Thoracic aorta (tissue), 2 donors: ENCODE results near the gene ZMYND8. TPM values are rescaled to one million over a fixed set of nuclear protein-coding genes. Genes with fewer than 3 reads are reported as not detected.

Source experiments
- ATAC-seq: fragments of 150-250 bp; one replicate; pipeline ENCODE4 v1.8.0; 2017; ENCODE audit warnings: low read depth; ENCODE audit not compliant: insufficient number of reproducible peaks, low FRiP score
- DNase-seq: peaks from one replicate; pipeline ENCODE4 v3.0.0-alpha.2; 2020; ENCODE audit warnings: low spot score
- H3K27ac ChIP-seq, 2 donors: fragments of 200-600 bp; sonication (generic); 1 replicate in 1 of 2; 2 replicates in 1 of 2; pipeline ENCODE4 v1.5.1; 2016; ENCODE audit warnings: mild to moderate bottlenecking in 2 of 2, moderate library complexity in 2 of 2
- H3K27me3 ChIP-seq: fragments of 200-600 bp; sonication (generic); replicated peaks from 2 replicates; pipeline ENCODE4 v1.6.0; 2016; ENCODE audit warnings: mild to moderate bottlenecking; ENCODE audit not compliant: insufficient read depth
- H3K36me3 ChIP-seq: fragments of 200-600 bp; sonication (generic); one replicate; pipeline ENCODE4 v1.5.1; 2016
- H3K4me1 ChIP-seq, 2 donors: fragments of 200-600 bp; sonication (generic); 1 replicate in 1 of 2; 2 replicates in 1 of 2; pipeline versions ENCODE4 v1.5.1 to v1.6.0; 2016; ENCODE audit warnings: low read depth in 2 of 2, mild to moderate bottlenecking in 1 of 2; ENCODE audit not compliant: control insufficient read depth in 1 of 2
- H3K4me3 ChIP-seq: fragments of 200-600 bp; sonication (generic); 2 replicates; pipeline ENCODE4 v1.5.1; 2016; ENCODE audit warnings: mild to moderate bottlenecking
- H3K9me3 ChIP-seq: fragments of 200-600 bp; sonication (generic); 2 replicates; pipeline ENCODE4 v1.5.1; 2016
- CTCF ChIP-seq: fragments of 200-600 bp; sonication (generic); IDR thresholded peaks from one replicate; pipeline ENCODE4 v1.5.1; 2019; ENCODE audit warnings: antibody characterized with exemption
- total RNA-seq, 2 donors: library from RNA; depleted of rRNA; stranded (reverse); fragments of >200 nt; gene quantifications; one replicate each; pipeline versions ENCODE4 v1.1.0 to v1.2.3, GENCODE V29; 2016

ZMYND8 gene
- total RNA-seq, 2 donors from 2014 or later: 17.9 to 27.2 TPM

- no peak for ATAC-seq
Measured at GRCh38 chr20:47287609-47288144, 68.8 kb downstream of the ZMYND8 start.

DNA sequence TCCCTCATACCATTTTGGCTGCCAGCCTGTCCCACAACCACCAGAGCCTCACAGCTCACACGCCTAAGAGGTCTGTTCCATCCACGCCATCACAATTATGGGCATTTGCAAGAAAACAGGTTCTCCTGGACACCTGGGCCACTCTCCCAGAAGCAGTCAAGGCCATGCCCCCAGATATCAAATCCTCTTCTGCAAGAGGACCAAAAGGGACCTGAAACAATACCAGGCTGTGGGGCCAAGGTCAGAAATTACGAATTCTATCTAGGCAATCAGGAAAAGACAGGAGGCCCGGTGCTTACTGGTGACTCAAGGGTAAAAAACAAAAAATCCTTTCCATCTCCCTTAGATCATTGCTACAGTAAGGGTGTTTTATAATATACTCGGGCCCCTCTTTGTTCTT lies 69.8 kb downstream of the ZMYND8 start:
- no peak for ATAC-seq
- Histone ChIP-seq H3K27me3 (no peaks in the 10 kb centered on the region), H3K36me3 (peaks cover 17% of the 10 kb centered on the region), H3K27ac (no peak overlapping the region), H3K4me3 (no peak overlapping the region), H3K4me1 (no peaks in the 10 kb centered on the region), H3K9me3 (no peaks in the 10 kb centered on the region)
- no peak for TF ChIP-seq CTCF
- DNase-seq: no peak

More at GRCh38 chr20:47287609-47288144, 68.8 kb downstream of the ZMYND8 start:
- DNase-seq: no peak
- Histone ChIP-seq H3K9me3 (no peaks in the 10 kb centered on the region), H3K4me1 (no peaks in the 10 kb centered on the region), H3K36me3 (peaks cover 11% of the 10 kb centered on the region), H3K27me3 (no peaks in the 10 kb centered on the region), H3K27ac (no peak overlapping the region), H3K4me3 (no peak overlapping the region)
- no peak for TF ChIP-seq CTCF

- H3K4me1 ChIP-seq: no peaks in the 10 kb centered on the region
- H3K36me3 ChIP-seq: peaks cover 9% of the 10 kb centered on the region
- H3K27me3 ChIP-seq: no peaks in the 10 kb centered on the region
- H3K27ac ChIP-seq: no peak overlapping the region
- no peaks in the 10 kb centered on the region for H3K9me3 ChIP-seq
- no peak for DNase-seq
- no peak overlapping the region for H3K4me3 ChIP-seq
- no peak for ATAC-seq
- TF ChIP-seq CTCF: no peak
Measured at GRCh38 chr20:47285189-47285588, 71.3 kb downstream of the ZMYND8 start.

DNA sequence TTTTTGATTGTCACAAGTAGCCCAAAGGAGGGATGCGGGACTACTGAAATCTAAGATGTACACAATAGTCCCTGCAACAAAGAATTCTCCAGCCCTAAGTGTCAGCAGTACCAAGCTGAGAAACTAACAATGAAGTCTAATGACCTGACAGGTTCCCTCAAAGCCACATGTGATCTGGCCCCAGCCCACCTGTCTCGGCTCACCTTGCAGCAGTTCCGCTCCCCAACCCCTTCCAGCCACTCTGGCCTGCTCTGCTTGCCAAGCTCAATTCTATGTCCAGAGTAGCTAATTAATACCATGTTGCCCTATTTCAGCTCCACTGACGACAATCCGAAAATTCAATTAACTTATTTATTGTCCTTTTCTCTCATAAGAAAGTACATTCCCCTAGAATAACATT lies 72.1 kb downstream of the ZMYND8 start:
- no peak for ATAC-seq
- no peaks in the 10 kb centered on the region for H3K4me1 ChIP-seq
- H3K36me3 ChIP-seq: peaks cover 9% of the 10 kb centered on the region
- no peaks in the 10 kb centered on the region for H3K9me3 ChIP-seq
- H3K4me3 ChIP-seq: no peak overlapping the region
- TF ChIP-seq CTCF: no peak
- H3K27ac ChIP-seq: no peak overlapping the region
- H3K27me3 ChIP-seq: no peaks in the 10 kb centered on the region
- no peak for DNase-seq

DNA sequence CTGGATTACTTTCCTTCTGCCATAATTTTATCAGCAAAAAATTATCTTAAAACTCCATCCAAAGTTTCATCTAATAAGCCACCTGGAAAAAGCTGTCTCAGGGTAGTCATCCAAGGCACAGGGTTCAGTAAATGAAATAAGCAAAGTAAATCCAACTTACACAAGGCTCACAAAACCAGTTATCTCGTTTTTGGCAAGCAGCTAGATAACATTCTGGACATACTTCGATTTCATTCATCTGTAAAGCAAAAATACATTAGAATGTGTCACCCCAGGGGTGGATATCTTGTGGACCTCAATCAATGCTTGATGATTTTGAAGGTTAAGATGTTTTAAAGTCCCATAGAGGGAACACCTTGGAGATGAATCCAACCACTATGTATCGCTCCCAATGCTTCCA lies 73.1 kb downstream of the ZMYND8 start:
- peaks cover 9% of the 10 kb centered on the region for H3K36me3 ChIP-seq

More for the DNA sequence above, 73.1 kb downstream of the ZMYND8 start:
- ATAC-seq (no peak), DNase-seq (no peak)
- Histone ChIP-seq H3K9me3 (no peaks in the 10 kb centered on the region), H3K27ac (no peak overlapping the region), H3K4me1 (peaks cover 6 to 9% of the 10 kb centered on the region in 2 donors), H3K4me3 (no peak overlapping the region), H3K27me3 (no peaks in the 10 kb centered on the region)
- TF ChIP-seq CTCF: no peak
